K562 (cell line): ENCODE measurements around the gene MYO5C. TPM values are rescaled to one million over a fixed set of nuclear protein-coding genes. Genes with fewer than 3 reads are reported as not detected.

Experiments
- ATAC-seq: fragments of 200-7000 bp; cut with Tn5 transposase; 3 replicates; pipeline ENCODE4 v1.9.1; 2020; ENCODE audit warnings: moderate library complexity
- BruUV-seq: library from RNA; stranded (reverse); fragments of 400-500 nt; replicated peaks from 2 replicates; lab custom pipeline; 2021; lab: Mats Ljungman, UMichigan
- CTCF ChIA-PET: fragments of 300-600 bp; formaldehyde crosslinking; extraction: SDS; loops from one replicate; lab custom pipeline; 2021; ENCODE audit warnings: low intra/inter-chr PET ratio; lab: Yijun Ruan, JAX
- POLR2A ChIA-PET: fragments of 300-600, 350-650 bp; sonication (Branson Sonifier 250); formaldehyde crosslinking; extraction: SDS; loops from one replicate; lab custom pipeline; 2021; ENCODE audit warnings: antibody characterized with exemption, inconsistent platforms; lab: Yijun Ruan, JAX
- DNase-seq, 4 experiments: peaks; one replicate each; pipeline versions ENCODE4 v3.0.0 to v3.0.0-alpha.2; 2011 to 2018; ENCODE audit warnings: low spot score in 3 of 4, mixed read lengths in 3 of 4; ENCODE audit errors: extremely low read depth in 1 of 4
- FAIRE-seq: peaks from 2 replicates; lab custom pipeline; 2011; peaks lifted over from hg19 to GRCh38; lab: Jason Lieb, UNC
- H2AFZ ChIP-seq: 2 replicates; pipeline ENCODE4 v1.6.0; 2011; ENCODE audit warnings: low read depth, low read length, control low read depth, inconsistent platforms
- H3K27ac ChIP-seq: fragments of 200-600 bp; 3 replicates; pipeline ENCODE4 v1.8.0; 2011; ENCODE audit warnings: low read depth, mild to moderate bottlenecking, control low read depth, inconsistent platforms, low read length, moderate library complexity, mixed read lengths; ENCODE audit errors: extremely low read depth
- H3K27me3 ChIP-seq, 2 experiments: fragments of 300-600 bp in 1 of 2; 2 replicates in 1 of 2; 3 replicates in 1 of 2; pipeline versions ENCODE4 v1.6.0 to v1.8.0; 2011; ENCODE audit warnings: inconsistent platforms in 2 of 2, low read length in 2 of 2, mild to moderate bottlenecking in 1 of 2, mixed read lengths in 1 of 2, moderate library complexity in 1 of 2; ENCODE audit not compliant: control insufficient read depth in 2 of 2, insufficient read depth in 2 of 2
- H3K36me3 ChIP-seq: fragments of 300-600 bp; 3 replicates; pipeline ENCODE4 v1.8.0; 2011; ENCODE audit warnings: mild to moderate bottlenecking, low read length, inconsistent platforms; ENCODE audit not compliant: control insufficient read depth, insufficient read depth
- H3K4me1 ChIP-seq, 2 experiments: fragments of 200-600 bp in 1 of 2; replicated peaks in 1 of 2; 2 replicates in 1 of 2; 3 replicates in 1 of 2; pipeline versions ENCODE4 v1.5.1 to v1.8.0; 2011; ENCODE audit warnings: inconsistent platforms in 2 of 2, low read length in 2 of 2, mild to moderate bottlenecking in 1 of 2, mixed read lengths in 1 of 2, moderate library complexity in 1 of 2; ENCODE audit not compliant: control insufficient read depth in 2 of 2, insufficient read depth in 2 of 2
- H3K4me2 ChIP-seq: 2 replicates; pipeline ENCODE4 v1.6.1; 2011; ENCODE audit warnings: low read length, control low read depth, inconsistent platforms, mixed read lengths; ENCODE audit not compliant: insufficient read depth
- H3K4me3 ChIP-seq: fragments of 200-600 bp; sonication (generic), shearing (Covaris generic); 2 replicates; pipeline ENCODE4 v1.5.1; 2016; ENCODE audit warnings: control low read depth, inconsistent platforms
- H3K79me2 ChIP-seq: fragments of 200-600 bp; 3 replicates; pipeline ENCODE4 v1.8.0; 2011; ENCODE audit warnings: low read length, inconsistent platforms; ENCODE audit not compliant: control insufficient read depth, insufficient read depth
- H3K9ac ChIP-seq, 2 experiments: 2 replicates each; pipeline versions ENCODE4 v1.6.0 to v1.6.1; 2011; ENCODE audit warnings: low read depth in 2 of 2, low read length in 2 of 2, control low read depth in 1 of 2, inconsistent platforms in 1 of 2, mild to moderate bottlenecking in 1 of 2, mixed read lengths in 1 of 2; ENCODE audit not compliant: insufficient read depth in 1 of 2
- H3K9me1 ChIP-seq: one replicate; pipeline ENCODE4 v1.6.0; 2011; ENCODE audit warnings: inconsistent platforms, mild to moderate bottlenecking, low read length, moderate library complexity; ENCODE audit not compliant: control insufficient read depth, insufficient read depth
- H3K9me3 ChIP-seq: replicated peaks from 2 replicates; pipeline ENCODE4 v1.5.1; 2011; ENCODE audit warnings: low read depth, low read length, inconsistent platforms; ENCODE audit not compliant: control insufficient read depth, insufficient read depth
- H4K20me1 ChIP-seq: replicated peaks from 2 replicates; pipeline ENCODE4 v1.6.1; 2011; ENCODE audit warnings: low read length, inconsistent platforms, mixed read lengths; ENCODE audit not compliant: control insufficient read depth, insufficient read depth
- BHLHE40 ChIP-seq: IDR thresholded peaks from 2 replicates; pipeline ENCODE4 v1.6.1; 2011; ENCODE audit warnings: low read length, improper control_type of control experiment
- FOXJ2 ChIP-seq: fragments of 200-800 bp; sonication (Bioruptor generic); IDR thresholded peaks from 2 replicates; pipeline ENCODE4 v1.6.1; 2016; ENCODE audit warnings: missing genetic modification characterization, missing compliant biosample characterization
- HNRNPL ChIP-seq: fragments of 200-400 bp; formaldehyde crosslinking; IDR thresholded peaks from 2 replicates; pipeline ENCODE4 v1.6.1; 2017; ENCODE audit warnings: low read depth, mild to moderate bottlenecking, low read length
- MIER1 ChIP-seq: fragments of 450-650 bp; IDR thresholded peaks from 2 replicates; pipeline ENCODE4 v1.6.1; 2016; ENCODE audit warnings: antibody characterized with exemption, mild to moderate bottlenecking, low read depth
- MTA2 ChIP-seq: fragments of 450-650 bp; IDR thresholded peaks from 2 replicates; pipeline ENCODE4 v1.6.1; 2016; ENCODE audit warnings: low read depth
- RBM14 ChIP-seq: fragments of 200-400 bp; formaldehyde crosslinking; IDR thresholded peaks from 2 replicates; pipeline ENCODE4 v1.6.1; 2018; ENCODE audit warnings: low read depth, mild to moderate bottlenecking, low read length, moderate library complexity, borderline replicate concordance; ENCODE audit not compliant: insufficient read depth
- SMAD4 ChIP-seq: fragments of 250-450 bp; sonication (Bioruptor Pico); conservative IDR thresholded peaks from 2 replicates; pipeline ENCODE4 v1.8.0; 2021; ENCODE audit warnings: inconsistent platforms, mild to moderate bottlenecking, moderate library complexity
- YBX1 ChIP-seq: fragments of 450-650 bp; IDR thresholded peaks from 2 replicates; pipeline ENCODE4 v1.7.1; 2016; ENCODE audit warnings: mild to moderate bottlenecking
- ZBTB12 ChIP-seq: fragments of 250-450 bp; sonication (Bioruptor Pico); IDR thresholded peaks from 2 replicates; pipeline ENCODE4 v1.4.0; 2020
- ZBTB8A ChIP-seq: fragments of 450-650 bp; IDR thresholded peaks from 2 replicates; pipeline ENCODE4 v1.6.1; 2018; ENCODE audit warnings: mild to moderate bottlenecking, moderate library complexity; ENCODE audit not compliant: partially characterized antibody
- ZNF57 ChIP-seq: fragments of 450-650 bp; formaldehyde crosslinking; IDR thresholded peaks from 2 replicates; pipeline ENCODE4 v1.4.0; 2020; ENCODE audit warnings: mild to moderate bottlenecking, moderate library complexity
- WGBS: fragments of 100-300 bp; shearing (Covaris generic); methylation state at CpG from one replicate; pipeline ENCODE4 v1.1.6; 2016; ENCODE audit warnings: low coverage, mixed read lengths; ENCODE audit not compliant: insufficient coverage; ENCODE audit errors: missing lambda C conversion rate; 5-methylcytosine and 5-hydroxymethylcytosine counted together
- in situ Hi-C: fragments of 300-500 bp; cut with MboI; formaldehyde crosslinking; loops from 4 replicates; pipeline ENCODE4 v1.15.0; 2018; ENCODE audit warnings: inconsistent platforms, mixed read lengths
- intact Hi-C: fragments of 100-400 bp; cut with micrococcal nuclease; formaldehyde crosslinking; loops from 2 replicates; pipeline ENCODE4 v1.14.2; 2022
- polyA plus RNA-seq, 8 experiments: library from polyadenylated mRNA; depleted of rRNA in 4 of 8; stranded (reverse) in 5 of 8; unstranded in 3 of 8; fragments of >200 nt; fragmentation: Nextera tagmentation in 2 of 8; fragmentation: Illumina TruSeq in 1 of 8; extraction: Ambion mirVana in 2 of 8; extraction: Trizol in 1 of 8; gene quantifications; 2 replicates each; pipeline versions ENCODE4 v1.2.1 to v1.2.3, GENCODE V29; 2011 to 2014; ENCODE audit warnings: inconsistent platforms in 1 of 8, missing spikeins in 1 of 8
- total RNA-seq, 7 experiments: library from RNA; depleted of rRNA in 6 of 7; stranded (reverse); fragments of >200 nt in 6 of 7; fragmentation: Illumina TruSeq in 2 of 7; extraction: Trizol in 2 of 7; gene quantifications; 2 replicates each; pipeline versions ENCODE4 v1.2.1 to v1.2.3, GENCODE V29; 2011 to 2021; ENCODE audit warnings: low replicate concordance in 1 of 7
- TF ChIP-seq, protein P1 (sequence below): fragments of 250-450 bp; sonication (Bioruptor Pico); IDR thresholded peaks from 2 replicates; pipeline ENCODE4 v1.5.0; 2022; ENCODE audit warnings: mild to moderate bottlenecking
- TF ChIP-seq, protein P2 (sequence below): fragments of 450-650 bp; IDR thresholded peaks from 2 replicates; pipeline ENCODE4 v1.6.1; 2016; ENCODE audit warnings: borderline replicate concordance
- TF ChIP-seq, protein P3 (sequence below): sonication (generic); formaldehyde crosslinking; IDR thresholded peaks from 2 replicates; pipeline ENCODE4 v1.5.0; 2020; ENCODE audit warnings: missing genetic modification reagents
- TF ChIP-seq, protein P4 (sequence below): fragments of 450-650 bp; formaldehyde crosslinking; IDR thresholded peaks from 2 replicates; pipeline ENCODE4 v1.4.0; 2022; ENCODE audit warnings: missing genetic modification characterization

MYO5C gene
- total and polyA plus RNA-seq, 9 of the 15 experiments (the other 6 are each of a cell fraction or from before 2014, with no cell fraction given), result 0.01 to 0.24 TPM; not detected in 7

- Histone ChIP-seq H2AFZ (no peak overlapping the region), H3K4me1 (no peaks in the 10 kb centered on the region), H4K20me1 (no peaks in the 10 kb centered on the region), H3K9me1 (no peaks in the 10 kb centered on the region), H3K79me2 (no peaks in the 10 kb centered on the region), H3K4me3 (no peak overlapping the region), H3K4me2 (no peak overlapping the region), H3K9me3 (no peaks in the 10 kb centered on the region), H3K9ac (no peak overlapping the region), H3K27ac (no peak overlapping the region), H3K27me3 (peaks cover 15 to 56% of the 10 kb centered on the region in 2 experiments; a peak in 4 of 5 replicates), H3K36me3 (no peaks in the 10 kb centered on the region)
- in situ Hi-C loops (loop anchor here (25.0 kb wide), 1 partner anchor 924 kb away; no protein-coding TSS in a partner anchor), intact Hi-C loops (no loop called here)
- DNase-seq (no peak), FAIRE-seq (no peak), ATAC-seq (no peak)
- no TSS peak for BruUV-seq
- ChIA-PET POLR2A (no interaction called here), CTCF (no interaction called here)
- WGBS, result 0% methylated on average over 11 of the region's 11 CpGs
- TF ChIP-seq, protein P1, sequence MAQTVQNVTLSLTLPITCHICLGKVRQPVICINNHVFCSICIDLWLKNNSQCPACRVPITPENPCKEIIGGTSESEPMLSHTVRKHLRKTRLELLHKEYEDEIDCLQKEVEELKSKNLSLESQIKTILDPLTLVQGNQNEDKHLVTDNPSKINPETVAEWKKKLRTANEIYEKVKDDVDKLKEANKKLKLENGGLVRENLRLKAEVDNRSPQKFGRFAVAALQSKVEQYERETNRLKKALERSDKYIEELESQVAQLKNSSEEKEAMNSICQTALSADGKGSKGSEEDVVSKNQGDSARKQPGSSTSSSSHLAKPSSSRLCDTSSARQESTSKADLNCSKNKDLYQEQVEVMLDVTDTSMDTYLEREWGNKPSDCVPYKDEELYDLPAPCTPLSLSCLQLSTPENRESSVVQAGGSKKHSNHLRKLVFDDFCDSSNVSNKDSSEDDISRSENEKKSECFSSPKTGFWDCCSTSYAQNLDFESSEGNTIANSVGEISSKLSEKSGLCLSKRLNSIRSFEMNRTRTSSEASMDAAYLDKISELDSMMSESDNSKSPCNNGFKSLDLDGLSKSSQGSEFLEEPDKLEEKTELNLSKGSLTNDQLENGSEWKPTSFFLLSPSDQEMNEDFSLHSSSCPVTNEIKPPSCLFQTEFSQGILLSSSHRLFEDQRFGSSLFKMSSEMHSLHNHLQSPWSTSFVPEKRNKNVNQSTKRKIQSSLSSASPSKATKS (CRISPR knock-in tag), result no peak
- TF ChIP-seq MTA2, result no peak
- TF ChIP-seq, protein P2, sequence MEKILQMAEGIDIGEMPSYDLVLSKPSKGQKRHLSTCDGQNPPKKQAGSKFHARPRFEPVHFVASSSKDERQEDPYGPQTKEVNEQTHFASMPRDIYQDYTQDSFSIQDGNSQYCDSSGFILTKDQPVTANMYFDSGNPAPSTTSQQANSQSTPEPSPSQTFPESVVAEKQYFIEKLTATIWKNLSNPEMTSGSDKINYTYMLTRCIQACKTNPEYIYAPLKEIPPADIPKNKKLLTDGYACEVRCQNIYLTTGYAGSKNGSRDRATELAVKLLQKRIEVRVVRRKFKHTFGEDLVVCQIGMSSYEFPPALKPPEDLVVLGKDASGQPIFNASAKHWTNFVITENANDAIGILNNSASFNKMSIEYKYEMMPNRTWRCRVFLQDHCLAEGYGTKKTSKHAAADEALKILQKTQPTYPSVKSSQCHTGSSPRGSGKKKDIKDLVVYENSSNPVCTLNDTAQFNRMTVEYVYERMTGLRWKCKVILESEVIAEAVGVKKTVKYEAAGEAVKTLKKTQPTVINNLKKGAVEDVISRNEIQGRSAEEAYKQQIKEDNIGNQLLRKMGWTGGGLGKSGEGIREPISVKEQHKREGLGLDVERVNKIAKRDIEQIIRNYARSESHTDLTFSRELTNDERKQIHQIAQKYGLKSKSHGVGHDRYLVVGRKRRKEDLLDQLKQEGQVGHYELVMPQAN, result no peak
- no peak for TF ChIP-seq ZBTB8A
- TF ChIP-seq YBX1, result no peak
- no peak for TF ChIP-seq HNRNPL
- TF ChIP-seq ZBTB12 (CRISPR knock-in tag), result no peak
- TF ChIP-seq, protein P3, sequence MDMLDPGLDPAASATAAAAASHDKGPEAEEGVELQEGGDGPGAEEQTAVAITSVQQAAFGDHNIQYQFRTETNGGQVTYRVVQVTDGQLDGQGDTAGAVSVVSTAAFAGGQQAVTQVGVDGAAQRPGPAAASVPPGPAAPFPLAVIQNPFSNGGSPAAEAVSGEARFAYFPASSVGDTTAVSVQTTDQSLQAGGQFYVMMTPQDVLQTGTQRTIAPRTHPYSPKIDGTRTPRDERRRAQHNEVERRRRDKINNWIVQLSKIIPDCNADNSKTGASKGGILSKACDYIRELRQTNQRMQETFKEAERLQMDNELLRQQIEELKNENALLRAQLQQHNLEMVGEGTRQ (CRISPR knock-in tag), result no peak
- TF ChIP-seq, protein P4, sequence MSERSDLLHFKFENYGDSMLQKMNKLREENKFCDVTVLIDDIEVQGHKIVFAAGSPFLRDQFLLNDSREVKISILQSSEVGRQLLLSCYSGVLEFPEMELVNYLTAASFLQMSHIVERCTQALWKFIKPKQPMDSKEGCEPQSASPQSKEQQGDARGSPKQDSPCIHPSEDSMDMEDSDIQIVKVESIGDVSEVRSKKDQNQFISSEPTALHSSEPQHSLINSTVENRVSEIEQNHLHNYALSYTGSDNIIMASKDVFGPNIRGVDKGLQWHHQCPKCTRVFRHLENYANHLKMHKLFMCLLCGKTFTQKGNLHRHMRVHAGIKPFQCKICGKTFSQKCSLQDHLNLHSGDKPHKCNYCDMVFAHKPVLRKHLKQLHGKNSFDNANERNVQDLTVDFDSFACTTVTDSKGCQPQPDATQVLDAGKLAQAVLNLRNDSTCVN (CRISPR knock-in tag), result no peak
- TF ChIP-seq SMAD4 (CRISPR knock-in tag), result no peak
- TF ChIP-seq FOXJ2 (tag), result no peak
- no peak for TF ChIP-seq ZNF57 (CRISPR knock-in tag)
- no peak for TF ChIP-seq BHLHE40
- no peak for TF ChIP-seq MIER1
- TF ChIP-seq RBM14, result no peak
Measured at GRCh38 chr15:52263563-52264282, 31.9 kb downstream of the MYO5C start.
